NCI-H510A treated with DMSO at 0.1 percent for 48 hours (cell line): ENCODE measurements around the gene RYK.
A peak's percentile ranks its signal among the peaks of the same experiment; 100 is the strongest.
"Not testable (repeated sequence)": the region's sequence is repeated elsewhere in the genome, so short reads cannot be mapped to it uniquely, and the experiment has no call there.

Experiments used
- DNase-seq: peaks from one replicate; lab custom pipeline; 2025; lab: John Stamatoyannopoulos, UW

The RYK gene

GRCh38 chr3:134255404-134255803 is 4.7 kb upstream of the RYK start:
- DNase-seq: no peak

DNA sequence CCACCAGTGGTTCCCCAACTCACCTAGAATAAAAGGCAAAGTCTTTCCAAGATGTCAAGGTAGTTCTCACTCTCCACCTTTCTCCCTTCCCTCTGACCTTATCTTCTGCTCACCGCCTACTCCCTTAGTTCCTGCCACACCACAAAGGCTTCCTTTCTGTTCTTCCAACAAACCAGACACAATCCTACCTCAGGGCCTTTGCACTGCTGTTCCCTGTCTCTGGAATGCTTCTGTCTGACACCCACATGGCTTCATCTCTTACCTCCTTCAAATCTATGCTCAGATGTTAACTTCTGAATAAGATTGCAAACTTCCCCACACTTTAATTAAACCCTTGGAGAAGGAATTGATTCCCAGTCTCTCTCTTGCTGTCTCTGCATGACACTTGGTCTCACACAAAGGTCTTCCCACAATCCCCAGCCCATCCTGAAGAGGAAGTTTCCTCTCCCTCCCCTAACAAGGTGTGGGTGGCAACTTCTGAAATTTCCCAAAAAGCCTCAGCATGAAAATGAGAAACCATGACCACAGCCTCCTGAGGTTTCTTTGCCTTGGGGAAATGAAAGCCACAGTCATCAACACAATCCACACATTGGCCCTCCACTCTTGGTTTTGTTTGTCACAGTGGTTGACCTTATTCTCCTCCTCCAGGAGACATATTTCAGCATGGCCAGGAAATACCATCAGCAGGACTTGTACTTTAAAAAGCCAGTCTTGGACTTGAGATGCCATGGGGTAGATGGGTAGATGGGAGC is 3.0 kb upstream of the RYK start:
- no peak for DNase-seq

GRCh38 chr3:134252766-134253165 is 2.1 kb upstream of the RYK start:
- no peak for DNase-seq

DNA sequence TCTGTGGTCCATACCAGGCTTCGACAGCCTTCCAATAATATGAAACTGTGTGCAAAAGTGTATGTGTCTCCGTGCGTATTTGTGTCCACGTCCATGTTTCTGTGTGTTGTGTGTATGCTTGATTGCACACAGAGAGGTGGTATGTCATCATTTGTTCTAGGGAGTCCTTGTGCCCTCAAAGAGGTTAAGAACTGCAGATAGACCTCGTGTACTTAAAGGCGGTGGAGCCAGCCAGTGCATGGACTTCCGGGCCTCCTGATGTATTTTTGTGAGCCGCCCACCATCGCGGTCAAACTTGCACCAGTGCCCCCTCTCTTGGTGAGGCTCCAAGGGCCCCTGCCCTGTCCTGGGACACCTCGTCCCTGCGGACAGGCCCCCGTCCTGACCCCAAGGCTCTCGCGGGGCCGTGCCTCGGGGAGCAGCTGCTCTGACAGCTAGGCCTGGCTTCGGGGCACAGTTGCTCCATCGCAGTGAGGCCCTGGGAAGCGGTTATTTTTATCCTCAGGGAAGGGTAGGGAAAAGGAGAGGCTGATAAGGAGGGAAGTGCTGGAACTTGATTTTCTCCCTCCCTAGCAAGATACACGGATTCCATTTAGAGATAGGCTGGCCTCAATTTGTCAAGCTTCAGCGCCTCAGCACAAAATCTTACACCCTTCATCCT is 1.2 kb upstream of the RYK start:
- no peak for DNase-seq

DNA sequence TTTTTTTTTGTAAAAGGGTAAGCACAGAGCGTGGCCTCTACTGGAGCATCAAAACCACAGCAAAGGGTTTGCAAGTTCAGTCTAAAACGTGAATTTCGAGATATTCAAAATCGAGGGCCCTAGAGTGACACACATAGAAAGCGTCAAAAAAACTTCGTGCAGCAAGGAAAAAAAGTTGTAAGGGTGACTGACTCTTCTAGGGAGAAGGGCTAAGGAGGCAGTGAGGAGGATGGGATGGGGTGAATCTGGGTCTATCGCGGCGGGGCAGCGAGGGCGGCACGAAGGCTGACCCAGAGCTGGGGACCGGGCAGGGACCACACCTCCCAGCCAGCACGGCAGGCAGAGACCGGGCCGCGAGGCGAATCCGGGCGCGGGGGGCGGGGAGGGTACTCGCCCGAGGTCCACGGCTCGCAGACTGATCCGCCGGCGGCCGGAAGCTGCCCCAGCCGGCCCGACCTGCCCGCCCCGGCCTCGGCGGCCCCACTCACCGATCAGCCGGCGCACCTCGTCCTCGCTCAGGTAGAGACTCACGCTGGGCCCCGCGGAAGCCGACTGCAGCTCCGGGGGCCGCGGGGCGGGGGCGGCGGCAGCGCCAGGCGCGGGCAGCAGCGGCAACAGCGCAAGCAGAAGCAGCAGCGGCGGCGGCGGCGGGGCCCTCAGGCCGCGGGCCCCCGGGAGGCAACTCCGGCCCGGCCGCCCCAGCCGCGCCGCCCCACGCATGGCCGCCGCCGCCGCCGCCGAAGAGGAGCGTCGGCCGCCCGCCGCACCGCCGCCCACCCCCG is 533 bp downstream of the RYK start:
- DNase-seq: peak; percentile 14

GRCh38 chr3:134249296-134249841 is 1.3 kb downstream of the RYK start:
- DNase-seq: no peak

GRCh38 chr3:134244921-134245320 is 5.7 kb downstream of the RYK start:
- DNase-seq: no peak

- no peak for DNase-seq
These were observed 7.7 kb downstream of the RYK start for GRCh38 chr3:134242649-134243617.

GRCh38 chr3:134239538-134239937 is 11.1 kb downstream of the RYK start:
- DNase-seq: no peak

GRCh38 chr3:134237454-134238145 is 13.1 kb downstream of the RYK start:
- DNase-seq: peak; percentile 1

DNA sequence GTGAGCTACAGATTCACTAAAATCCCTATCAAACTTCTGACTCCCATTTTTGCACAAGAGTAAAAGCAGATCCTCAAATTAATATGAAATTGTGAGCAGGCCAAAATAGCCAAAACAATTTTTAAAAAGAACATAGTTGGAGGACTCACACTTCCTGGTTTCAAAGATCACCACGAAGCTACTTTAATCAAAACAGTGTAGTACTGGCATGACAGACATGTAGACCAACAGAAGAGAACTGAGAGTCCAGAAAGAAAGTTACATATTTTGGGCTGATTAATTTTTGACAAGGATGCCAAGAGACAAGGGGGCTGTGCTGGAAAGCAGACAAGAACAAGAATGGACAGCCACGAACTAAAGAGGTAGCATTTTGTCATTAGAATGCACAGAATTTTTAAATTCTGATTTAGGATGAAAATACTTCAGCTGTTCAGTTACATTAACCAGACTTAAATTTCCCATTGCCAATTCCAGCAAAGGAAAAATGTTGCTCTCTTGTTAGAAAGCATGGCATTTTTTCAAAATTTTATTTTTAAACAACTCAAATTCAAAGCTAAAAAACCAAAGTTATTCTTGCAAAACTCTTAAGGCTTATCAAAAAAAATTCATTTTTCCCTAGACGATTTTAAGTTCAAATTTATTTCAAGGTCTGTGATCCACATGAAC is 14.0 kb downstream of the RYK start:
- DNase-seq: no peak

GRCh38 chr3:134235577-134236076 is 15.0 kb downstream of the RYK start:
- DNase-seq: no peak

DNA sequence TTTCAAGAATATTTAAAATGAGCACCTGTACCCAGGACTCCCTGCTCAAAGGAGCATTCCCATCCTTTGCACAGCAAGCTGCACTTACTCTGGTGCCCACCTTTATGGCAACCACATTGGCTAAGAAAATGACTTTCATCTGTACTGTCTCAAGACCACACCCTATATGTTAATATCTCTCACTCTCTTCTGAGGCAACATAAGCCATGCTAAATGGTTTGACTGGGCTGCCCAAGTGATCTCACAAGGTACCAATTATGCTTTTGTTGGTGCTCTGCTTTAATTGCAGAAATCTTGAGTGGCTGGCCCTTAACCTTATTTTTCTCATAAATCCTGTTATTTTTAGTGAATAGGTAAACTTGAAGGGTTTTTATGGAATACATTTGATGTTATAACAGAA is 17.7 kb downstream of the RYK start:
- DNase-seq: no peak

GRCh38 chr3:134232151-134232550 is 18.5 kb downstream of the RYK start:
- no peak for DNase-seq

- no peak for DNase-seq
These were observed 19.5 kb downstream of the RYK start for GRCh38 chr3:134231131-134231530.

DNA sequence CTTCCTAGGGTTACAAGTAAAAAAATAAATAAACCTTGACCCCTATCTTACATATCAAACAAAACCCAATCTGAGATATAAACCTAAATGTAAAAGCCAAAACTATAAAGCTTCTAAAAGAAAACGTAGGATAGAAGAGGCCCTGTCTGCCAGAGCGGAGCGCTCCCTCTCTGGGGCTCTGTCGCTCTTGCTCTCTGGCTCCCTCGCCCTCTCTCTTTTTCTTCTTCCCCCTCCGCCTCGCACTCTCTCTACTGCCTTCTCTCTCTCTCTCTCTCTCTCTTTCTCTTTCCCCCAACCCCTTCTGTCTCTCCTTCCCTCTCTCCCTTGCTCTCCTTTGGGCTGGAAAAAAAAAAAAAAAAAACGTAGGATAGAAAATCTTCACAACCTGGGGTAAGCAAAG is 21.6 kb downstream of the RYK start:
- no peak for DNase-seq

- no peak for DNase-seq
These were observed 22.2 kb downstream of the RYK start for GRCh38 chr3:134228479-134228878.

DNA sequence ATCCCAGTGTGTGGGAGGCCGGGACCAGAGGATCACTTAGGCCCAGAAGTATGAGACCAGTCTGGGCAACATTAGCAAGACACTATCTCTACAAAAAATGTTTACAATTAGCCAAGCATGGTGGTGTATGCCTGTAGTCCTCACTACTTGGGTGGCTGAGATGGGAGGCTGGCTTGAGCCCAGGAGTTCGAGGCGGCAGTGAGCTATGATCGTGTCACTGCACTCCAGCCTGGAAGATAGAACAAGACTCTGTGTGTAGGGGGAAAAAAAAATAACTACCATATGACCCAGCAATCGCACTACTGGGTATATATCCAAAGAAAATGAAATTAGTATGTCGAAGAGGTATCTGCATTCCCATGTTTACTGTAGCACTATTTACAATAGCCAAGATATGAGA is 22.6 kb downstream of the RYK start:
- DNase-seq: no peak

- not testable (repeated sequence) for DNase-seq
These were observed 25.9 kb downstream of the RYK start for GRCh38 chr3:134224796-134225156.

- DNase-seq: no peak
These were observed 27.8 kb downstream of the RYK start for GRCh38 chr3:134222835-134223234.
